ENCODE data around the gene ZNF668.

The ZNF668 gene

DNA sequence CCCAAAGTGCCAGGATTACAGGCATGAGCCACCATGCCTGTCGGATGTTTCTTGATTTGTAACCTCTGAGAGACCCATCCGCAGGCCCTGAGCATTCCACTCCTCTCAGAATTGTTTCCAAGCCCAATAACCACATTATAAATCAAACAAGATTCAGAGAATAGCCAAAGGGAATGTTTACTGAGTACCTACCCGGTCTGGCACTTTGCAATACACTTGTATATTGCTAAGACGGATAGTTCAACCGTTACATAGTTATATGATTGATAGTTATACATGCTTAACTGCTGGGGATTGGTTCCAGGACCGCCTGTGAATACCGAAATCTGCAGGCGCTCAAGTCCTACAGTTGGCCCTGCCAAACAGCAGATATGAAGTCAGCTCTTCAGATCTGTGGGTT, 40.4 kb upstream of the ZNF668 start:
- Histone ChIP-seq H3K9me3 (no peaks in the 10 kb centered on the region), H3K4me3 (no peak overlapping the region), H3K36me3 (peaks cover 19 to 42% (median 33%) of the 10 kb centered on the region in 3 donors), H3K4me1 (peaks cover 0 to 40% (median 15%) of the 10 kb centered on the region in 4 donors), H3K27me3 (no peaks in the 10 kb centered on the region), H3K27ac (no peak overlapping the region)
- TF ChIP-seq, protein P1, sequence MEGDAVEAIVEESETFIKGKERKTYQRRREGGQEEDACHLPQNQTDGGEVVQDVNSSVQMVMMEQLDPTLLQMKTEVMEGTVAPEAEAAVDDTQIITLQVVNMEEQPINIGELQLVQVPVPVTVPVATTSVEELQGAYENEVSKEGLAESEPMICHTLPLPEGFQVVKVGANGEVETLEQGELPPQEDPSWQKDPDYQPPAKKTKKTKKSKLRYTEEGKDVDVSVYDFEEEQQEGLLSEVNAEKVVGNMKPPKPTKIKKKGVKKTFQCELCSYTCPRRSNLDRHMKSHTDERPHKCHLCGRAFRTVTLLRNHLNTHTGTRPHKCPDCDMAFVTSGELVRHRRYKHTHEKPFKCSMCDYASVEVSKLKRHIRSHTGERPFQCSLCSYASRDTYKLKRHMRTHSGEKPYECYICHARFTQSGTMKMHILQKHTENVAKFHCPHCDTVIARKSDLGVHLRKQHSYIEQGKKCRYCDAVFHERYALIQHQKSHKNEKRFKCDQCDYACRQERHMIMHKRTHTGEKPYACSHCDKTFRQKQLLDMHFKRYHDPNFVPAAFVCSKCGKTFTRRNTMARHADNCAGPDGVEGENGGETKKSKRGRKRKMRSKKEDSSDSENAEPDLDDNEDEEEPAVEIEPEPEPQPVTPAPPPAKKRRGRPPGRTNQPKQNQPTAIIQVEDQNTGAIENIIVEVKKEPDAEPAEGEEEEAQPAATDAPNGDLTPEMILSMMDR (IDR thresholded peaks at IDR 0.05), result no peak
- DNase-seq, result no peak
- intact Hi-C loops (cut with DNase I; ENCODE audit: low total_unique reads), result no loop called here

GRCh38 chr16:31113121-31114120, 39.4 kb upstream of the ZNF668 start:
- Histone ChIP-seq H3K9me3 (no peaks in the 10 kb centered on the region), H3K36me3 (peaks cover 19 to 37% (median 33%) of the 10 kb centered on the region in 3 donors), H3K4me3 (no peak overlapping the region), H3K4me1 (peaks cover 0 to 40% (median 15%) of the 10 kb centered on the region in 4 donors), H3K27me3 (no peaks in the 10 kb centered on the region), H3K27ac (peak overlapping the region; percentile 20 to 43)
- TF ChIP-seq, protein P1 (IDR thresholded peaks at IDR 0.05), result no peak
- intact Hi-C loops (cut with DNase I; ENCODE audit: low total_unique reads), result no loop called here
- DNase-seq, result no peak

GRCh38 chr16:31112711-31113110, 38.7 kb upstream of the ZNF668 start:
- TF ChIP-seq, protein P1 (IDR thresholded peaks at IDR 0.05), result no peak
- Histone ChIP-seq H3K4me3 (no peak overlapping the region), H3K9me3 (no peaks in the 10 kb centered on the region), H3K4me1 (peaks cover 0 to 40% (median 19%) of the 10 kb centered on the region in 4 donors), H3K36me3 (peaks cover 19 to 37% (median 33%) of the 10 kb centered on the region in 3 donors), H3K27me3 (no peaks in the 10 kb centered on the region), H3K27ac (peak overlapping the region in 1 of 2 donors; percentile 43)
- intact Hi-C loops (cut with DNase I; ENCODE audit: low total_unique reads), result no loop called here
- no peak for DNase-seq

DNA sequence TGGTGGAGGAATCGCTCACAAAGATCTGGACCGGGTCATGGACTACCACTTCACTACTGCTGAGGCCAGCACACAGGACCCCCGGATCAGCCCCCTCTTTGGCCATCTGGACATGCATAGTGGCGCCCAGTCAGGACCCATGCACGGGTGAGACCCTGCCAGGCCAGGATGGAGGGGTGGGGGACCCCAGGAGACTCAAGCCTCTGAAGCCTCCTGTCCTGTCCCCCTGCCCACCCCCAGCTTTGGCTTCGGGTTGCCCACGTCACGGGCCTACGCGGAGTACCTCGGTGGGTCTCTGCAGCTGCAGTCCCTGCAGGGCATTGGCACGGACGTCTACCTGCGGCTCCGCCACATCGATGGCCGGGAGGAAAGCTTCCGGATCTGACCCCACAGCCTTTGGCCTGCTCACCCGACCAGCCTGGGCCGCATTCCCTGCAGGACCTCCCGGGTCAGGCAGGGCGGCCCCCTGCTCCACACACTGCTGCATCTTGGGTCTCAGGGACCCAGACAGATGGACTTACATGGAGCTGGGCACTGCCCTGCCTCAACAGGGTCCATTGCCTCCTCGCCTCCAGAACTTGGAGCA, 37.9 kb upstream of the ZNF668 start:
- no peaks in the 10 kb centered on the region for H3K9me3 ChIP-seq
- TF ChIP-seq, protein P1 (IDR thresholded peaks at IDR 0.05), result no peak
- H3K27ac ChIP-seq, result peak overlapping the region in 1 of 2 donors; percentile 43
- no peaks in the 10 kb centered on the region for H3K27me3 ChIP-seq
- no peak for DNase-seq
- intact Hi-C loops (cut with DNase I; ENCODE audit: low total_unique reads), result no loop called here
- no peak overlapping the region for H3K4me3 ChIP-seq
- H3K4me1 ChIP-seq, result peaks cover 0 to 39% (median 18%) of the 10 kb centered on the region in 4 donors
- peaks cover 19 to 37% (median 33%) of the 10 kb centered on the region in 3 donors for H3K36me3 ChIP-seq

DNA sequence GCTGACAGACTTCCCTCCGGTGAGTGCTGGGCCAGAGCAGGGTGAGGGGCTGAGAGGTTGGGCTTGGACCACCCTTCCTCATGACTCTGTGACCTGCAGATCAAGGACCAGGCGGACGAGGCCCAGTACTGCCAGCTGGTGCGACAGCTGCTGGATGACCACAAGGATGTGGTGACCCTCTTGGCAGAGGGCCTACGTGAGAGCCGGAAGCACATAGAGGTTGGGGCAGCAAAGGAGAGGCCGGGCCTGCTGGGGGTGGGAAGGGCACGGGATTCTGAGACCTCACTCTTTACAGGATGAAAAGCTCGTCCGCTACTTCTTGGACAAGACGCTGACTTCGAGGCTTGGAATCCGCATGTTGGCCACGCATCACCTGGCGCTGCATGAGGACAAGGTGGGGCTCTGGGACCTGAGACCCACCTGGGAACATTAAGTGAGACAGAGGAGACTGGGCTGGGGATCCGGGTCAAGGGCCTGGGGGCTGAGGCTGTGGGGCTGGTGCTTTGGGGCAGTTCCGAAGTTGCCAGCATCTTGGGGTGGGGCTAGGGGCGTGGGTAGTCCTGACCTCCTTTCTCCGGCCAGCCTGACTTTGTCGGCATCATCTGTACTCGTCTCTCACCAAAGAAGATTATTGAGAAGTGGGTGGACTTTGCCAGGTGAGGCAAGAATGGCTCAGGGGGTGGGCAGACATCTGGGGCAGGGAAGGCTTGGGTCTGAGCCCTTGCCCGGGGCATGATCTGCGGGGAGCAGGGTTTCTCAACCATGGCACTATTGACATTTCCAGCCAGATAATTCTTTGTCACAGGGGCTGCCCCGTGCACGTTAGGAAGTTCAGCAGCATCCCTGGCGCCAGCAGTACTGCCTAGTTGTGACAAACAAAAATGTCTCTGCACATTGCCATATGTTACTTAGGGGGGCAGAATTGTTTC, 36.3 kb upstream of the ZNF668 start:
- intact Hi-C loops (cut with DNase I; ENCODE audit: low total_unique reads), result no loop called here
- no peak for DNase-seq
- Histone ChIP-seq H3K27ac (no peak overlapping the region), H3K27me3 (no peaks in the 10 kb centered on the region), H3K36me3 (peaks cover 19 to 37% (median 33%) of the 10 kb centered on the region in 3 donors), H3K4me1 (peaks cover 0 to 40% (median 17%) of the 10 kb centered on the region in 4 donors), H3K4me3 (no peak overlapping the region), H3K9me3 (no peaks in the 10 kb centered on the region)
- TF ChIP-seq, protein P1 (IDR thresholded peaks at IDR 0.05), result no peak
